Measurements from ENCODE around the gene NOP14. TPM values are rescaled to one million over a fixed set of nuclear protein-coding genes. Genes with fewer than 3 reads are reported as not detected.

NOP14 gene
- total RNA-seq, 4 donors from 2014 or later: 8.6 to 43.0 (median 12.8) TPM

GRCh38 chr4:2977211-2978088, 14.2 kb upstream of the NOP14 start:
- Histone ChIP-seq H3K4me3 (no peak overlapping the region), H3K9me3 (peaks cover 0 to 2% of the 10 kb centered on the region in 2 donors), H3K27ac (peak overlapping the region in 1 of 4 donors; percentile 25), H3K27me3 (no peaks in the 10 kb centered on the region), H3K4me1 (no peaks in the 10 kb centered on the region), H3K36me3 (no peaks in the 10 kb centered on the region)
- intact Hi-C loops (cut with DNase I; ENCODE audit: low total_unique reads) (loop anchor here (10.0 kb wide), 1 partner anchor 57 kb away; no protein-coding TSS in a partner anchor), in situ Hi-C loops (cut with MboI; ENCODE audit: low pct_ligation_motif_present in 1 of 4, low pct_unique_long_range_greater_than_20kb in 1 of 4, low sequenced_read_pairs in 3 of 4) (no loop called here)
- 71 to 78% methylated on average over 8 to 14 of the region's 14 CpGs for WGBS, 2 donors (ENCODE audit: low coverage in 1 of 2)
- no peak for DNase-seq
- TF ChIP-seq POLR2AphosphoS5 (IDR thresholded peaks at IDR 0.05): no peak
- TF ChIP-seq POLR2A (IDR thresholded peaks at IDR 0.05): no peak
- TF ChIP-seq CTCF (IDR thresholded peaks at IDR 0.05): no peak
- TF ChIP-seq EP300 (IDR thresholded peaks at IDR 0.05; ENCODE audit: low read depth): no peak

DNA sequence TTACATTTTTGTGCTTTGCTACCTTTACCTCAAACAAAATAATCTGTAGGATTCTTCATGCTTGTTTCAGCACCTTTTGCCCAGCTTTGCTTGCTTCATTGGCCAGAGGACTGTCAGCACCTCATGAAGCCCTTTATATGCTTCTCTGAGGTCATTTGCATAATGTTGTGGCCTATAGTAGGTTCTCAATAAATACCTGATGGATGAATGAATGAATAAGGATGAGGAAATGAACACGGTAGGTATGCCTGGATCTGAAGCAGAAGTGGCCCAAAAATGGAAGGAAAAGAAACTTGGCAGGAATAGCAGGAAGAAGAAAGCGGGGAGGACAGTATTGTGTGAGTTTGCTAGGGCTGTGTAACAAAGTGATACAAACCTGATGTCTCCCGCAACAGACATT, 8.1 kb upstream of the NOP14 start:
- DNase-seq: no peak
- Histone ChIP-seq H3K9me3 (no peaks in the 10 kb centered on the region), H3K36me3 (no peaks in the 10 kb centered on the region), H3K4me3 (no peak overlapping the region), H3K27ac (no peak overlapping the region), H3K4me1 (no peaks in the 10 kb centered on the region), H3K27me3 (no peaks in the 10 kb centered on the region)
- in situ Hi-C loops (cut with MboI; ENCODE audit: low pct_ligation_motif_present in 1 of 4, low pct_unique_long_range_greater_than_20kb in 1 of 4, low sequenced_read_pairs in 3 of 4): no loop called here
- intact Hi-C loops (cut with DNase I; ENCODE audit: low total_unique reads): loop anchor here (10.0 kb wide), 1 partner anchor 64 kb away; no protein-coding TSS in a partner anchor
- 77 to 95% methylated on average over 3 of the region's 3 CpGs for WGBS, 2 donors (ENCODE audit: low coverage in 1 of 2)
- TF ChIP-seq EP300 (IDR thresholded peaks at IDR 0.05; ENCODE audit: low read depth) (no peak), CTCF (IDR thresholded peaks at IDR 0.05) (no peak), POLR2A (IDR thresholded peaks at IDR 0.05) (no peak), POLR2AphosphoS5 (IDR thresholded peaks at IDR 0.05) (no peak)

DNA sequence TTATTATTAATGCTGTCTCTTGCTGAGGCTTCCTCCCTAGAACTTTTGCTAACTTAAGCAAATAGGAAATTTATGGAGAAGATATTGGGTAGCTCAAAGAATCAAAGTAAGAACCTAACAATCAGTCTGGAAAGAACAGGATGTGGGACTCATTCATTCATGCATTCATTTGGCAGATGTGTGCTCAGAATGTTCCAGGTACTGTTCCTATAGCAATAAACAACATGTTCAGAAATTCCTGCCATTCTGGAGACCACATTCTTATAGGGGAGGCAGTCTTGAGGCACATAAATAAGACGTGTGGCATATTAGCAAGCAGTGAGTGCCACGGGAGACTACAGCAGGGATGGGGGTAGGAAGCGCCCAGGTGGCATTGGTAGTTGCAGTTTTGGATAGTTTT, 5.2 kb upstream of the NOP14 start:
- H3K9me3 ChIP-seq: no peaks in the 10 kb centered on the region
- no peaks in the 10 kb centered on the region for H3K27me3 ChIP-seq
- H3K4me3 ChIP-seq: no peak overlapping the region
- H3K27ac ChIP-seq: no peak overlapping the region
- intact Hi-C loops (cut with DNase I; ENCODE audit: low total_unique reads): no loop called here
- no peak for DNase-seq
- TF ChIP-seq CTCF (IDR thresholded peaks at IDR 0.05) (no peak), POLR2A (IDR thresholded peaks at IDR 0.05) (no peak), EP300 (IDR thresholded peaks at IDR 0.05; ENCODE audit: low read depth) (no peak), POLR2AphosphoS5 (IDR thresholded peaks at IDR 0.05) (no peak)
- H3K36me3 ChIP-seq: no peaks in the 10 kb centered on the region
- peaks cover 0 to 8% (median 6%) of the 10 kb centered on the region in 4 donors for H3K4me1 ChIP-seq
- 71% methylated on average over 3 of the region's 3 CpGs; no CpG with 5 or more reads in 1 of the 2 donors for WGBS, 2 donors (ENCODE audit: low coverage in 1 of 2)
- in situ Hi-C loops (cut with MboI; ENCODE audit: low pct_ligation_motif_present in 1 of 4, low pct_unique_long_range_greater_than_20kb in 1 of 4, low sequenced_read_pairs in 3 of 4): no loop called here

GRCh38 chr4:2965262-2965661, 2.1 kb upstream of the NOP14 start:
- H3K27me3 ChIP-seq: no peaks in the 10 kb centered on the region

More at GRCh38 chr4:2965262-2965661, 2.1 kb upstream of the NOP14 start:
- Histone ChIP-seq H3K4me1 (peaks cover 3 to 21% (median 20%) of the 10 kb centered on the region in 4 donors), H3K9me3 (no peaks in the 10 kb centered on the region), H3K36me3 (no peaks in the 10 kb centered on the region), H3K27ac (no peak overlapping the region), H3K4me3 (no peak overlapping the region)
- 96 to 100% methylated on average over 2 to 16 of the region's 16 CpGs for WGBS, 2 donors (ENCODE audit: low coverage in 1 of 2)
- intact Hi-C loops (cut with DNase I; ENCODE audit: low total_unique reads) (no loop called here), in situ Hi-C loops (cut with MboI; ENCODE audit: low pct_ligation_motif_present in 1 of 4, low pct_unique_long_range_greater_than_20kb in 1 of 4, low sequenced_read_pairs in 3 of 4) (no loop called here)
- no peak for TF ChIP-seq CTCF (IDR thresholded peaks at IDR 0.05)
- TF ChIP-seq EP300 (IDR thresholded peaks at IDR 0.05; ENCODE audit: low read depth): no peak
- TF ChIP-seq POLR2AphosphoS5 (IDR thresholded peaks at IDR 0.05): no peak
- TF ChIP-seq POLR2A (IDR thresholded peaks at IDR 0.05): no peak
- DNase-seq: no peak

Measured in transverse colon (tissue), 4 donors.